ENCODE results near the gene SEC23A.
A peak's percentile ranks its signal among the peaks of the same experiment; 100 is the strongest.
"Not testable (repeated sequence)": the region's sequence is repeated elsewhere in the genome, so short reads cannot be mapped to it uniquely, and the experiment has no call there.

Gene SEC23A

DNA sequence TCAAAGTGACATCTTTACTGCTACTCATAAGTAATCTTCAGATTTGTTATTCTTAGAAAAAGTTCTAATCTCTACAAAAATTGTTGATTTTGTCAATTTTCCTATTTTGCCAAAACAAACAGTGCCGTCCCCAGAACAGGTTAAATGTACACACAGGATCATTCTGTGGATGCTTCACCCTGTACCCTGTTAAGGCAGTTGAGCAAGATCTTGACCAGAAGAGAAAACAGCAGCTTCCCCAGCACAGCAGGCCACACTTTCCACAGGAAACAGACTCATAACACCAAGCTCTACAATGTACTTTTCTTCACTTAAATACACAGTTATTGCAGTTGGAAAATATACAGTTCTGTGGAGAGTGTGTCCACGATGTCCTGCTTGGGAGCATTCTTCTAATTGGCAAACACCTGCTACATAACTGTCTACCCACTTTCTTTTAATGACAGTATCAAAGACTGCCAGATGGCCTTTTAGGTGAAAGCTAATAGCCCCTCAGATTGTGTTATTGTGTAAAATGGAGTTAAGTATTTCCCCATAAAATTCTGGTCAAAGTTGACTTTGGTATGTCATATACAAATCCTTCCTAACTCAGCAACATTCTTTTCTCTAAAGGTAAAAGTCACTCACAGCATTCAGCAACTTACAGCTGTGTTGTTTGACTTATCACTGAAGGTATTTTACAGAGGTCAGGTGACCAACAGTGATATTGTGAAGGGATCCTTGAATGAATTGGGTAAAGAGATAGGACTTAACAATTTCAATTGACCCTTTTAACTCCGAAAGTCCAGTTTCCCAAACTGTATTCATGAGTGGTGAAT is 77.0 kb downstream of the SEC23A start:
- no peak for DNase-seq

DNA sequence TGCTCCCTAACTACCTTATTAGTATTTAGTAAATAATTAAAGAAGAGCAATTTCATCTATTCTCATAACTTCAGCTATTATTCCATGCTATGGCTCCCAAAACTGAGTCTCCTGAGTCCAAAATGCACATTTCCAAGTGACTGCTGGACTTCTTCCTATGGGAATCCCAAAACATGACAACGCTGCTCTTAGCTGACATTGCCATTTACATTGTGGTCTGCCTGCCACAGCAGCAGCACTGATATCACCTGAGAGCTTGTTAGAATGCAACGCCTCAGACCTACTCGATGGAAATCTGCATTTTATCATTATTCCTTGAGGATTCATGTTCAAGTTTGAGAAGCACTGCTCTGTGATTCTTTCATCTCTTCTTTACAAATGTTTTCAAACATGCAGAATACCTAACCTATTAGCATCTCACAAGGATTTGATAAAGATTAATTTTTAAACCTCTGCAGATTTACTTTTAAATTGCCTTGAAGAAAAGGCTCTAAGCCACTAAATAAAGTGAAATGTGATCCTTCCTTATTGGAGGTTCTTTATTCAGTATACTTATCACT is 77.7 kb downstream of the SEC23A start:
- DNase-seq, result no peak

DNA sequence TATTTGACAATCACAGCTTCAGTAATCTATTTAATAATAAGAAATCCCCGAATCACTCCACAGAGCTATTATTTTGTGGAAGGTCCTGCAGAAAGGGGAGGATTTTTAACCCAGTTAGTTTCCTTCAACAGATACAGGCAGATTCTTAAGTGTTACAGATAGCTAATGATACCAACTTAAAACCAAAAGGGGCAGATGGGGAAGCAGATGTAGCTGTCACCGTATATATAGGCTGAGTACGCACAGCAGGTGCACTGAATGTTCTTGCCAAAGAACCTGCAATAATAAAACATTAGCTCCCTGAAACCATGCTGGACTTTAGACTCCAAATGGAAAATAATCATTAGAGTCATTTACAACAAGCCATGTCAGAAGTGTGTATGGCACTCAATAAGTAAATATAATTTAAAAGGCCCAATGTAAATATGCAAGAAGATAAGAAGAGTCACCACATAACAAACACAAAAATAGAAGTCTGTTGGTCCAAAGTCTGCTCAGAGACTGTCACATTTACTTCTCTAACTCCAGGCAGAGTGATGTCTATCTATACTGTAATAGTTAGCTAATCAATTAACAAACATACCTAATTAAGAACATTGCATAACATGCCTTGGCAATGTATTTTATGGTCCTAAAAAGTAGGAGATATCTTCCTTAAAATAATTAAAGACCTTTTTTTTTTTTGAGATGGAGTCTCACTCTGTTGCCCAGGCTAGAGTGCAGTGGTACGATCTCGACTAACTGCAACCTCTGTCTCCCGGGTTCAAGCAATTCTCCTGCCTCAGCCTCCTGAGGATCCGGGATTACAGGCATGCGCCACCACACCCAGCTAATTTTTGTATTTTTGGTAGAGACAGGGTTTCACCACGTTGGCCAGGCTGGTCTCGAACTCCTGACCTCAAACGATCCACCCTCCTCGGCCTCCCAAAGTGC is 78.8 kb downstream of the SEC23A start:
- no peak for DNase-seq

DNA sequence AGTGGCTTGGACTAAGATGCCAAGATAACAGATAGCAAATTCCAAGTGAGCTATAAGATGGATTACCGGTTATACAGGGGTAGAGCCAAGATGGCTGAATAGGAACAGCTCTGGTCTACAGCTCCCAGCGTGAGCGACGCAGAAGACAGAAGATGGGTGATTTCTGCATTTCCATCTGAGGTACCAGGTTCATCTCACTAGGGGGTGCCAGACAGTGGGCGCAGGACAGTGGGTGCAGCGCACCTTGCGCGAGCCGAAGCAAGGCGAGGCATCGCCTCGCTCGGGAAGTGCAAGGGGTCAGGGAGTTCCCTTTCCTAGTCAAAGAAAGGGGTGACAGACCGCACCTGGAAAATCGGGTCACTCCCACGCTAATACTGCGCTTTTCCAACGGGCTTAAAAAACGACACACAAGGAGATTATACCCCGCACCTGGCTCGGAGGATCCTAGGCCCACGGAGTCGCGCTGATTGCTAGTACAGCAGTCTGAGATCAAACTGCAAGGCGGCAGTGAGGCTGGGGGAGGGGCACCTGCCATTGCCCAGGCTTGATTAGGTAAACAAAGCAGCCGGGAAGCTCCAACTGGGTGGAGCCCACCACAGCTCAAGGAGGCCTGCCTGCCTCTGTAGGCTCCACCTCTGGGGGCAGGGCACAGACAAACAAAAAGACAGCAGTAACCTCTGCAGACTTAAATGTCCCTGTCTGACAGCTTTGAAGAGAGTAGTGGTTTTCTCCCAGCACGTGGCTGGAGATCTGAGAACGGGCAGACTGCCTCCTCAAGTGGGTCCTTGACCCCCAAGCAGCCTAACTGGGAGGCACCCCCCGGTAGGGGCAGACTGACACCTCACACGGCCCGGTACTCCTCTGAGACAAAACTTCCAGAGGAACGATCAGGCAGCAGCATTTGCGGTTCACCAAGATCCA is 85.7 kb downstream of the SEC23A start:
- not testable (repeated sequence) for DNase-seq

DNA sequence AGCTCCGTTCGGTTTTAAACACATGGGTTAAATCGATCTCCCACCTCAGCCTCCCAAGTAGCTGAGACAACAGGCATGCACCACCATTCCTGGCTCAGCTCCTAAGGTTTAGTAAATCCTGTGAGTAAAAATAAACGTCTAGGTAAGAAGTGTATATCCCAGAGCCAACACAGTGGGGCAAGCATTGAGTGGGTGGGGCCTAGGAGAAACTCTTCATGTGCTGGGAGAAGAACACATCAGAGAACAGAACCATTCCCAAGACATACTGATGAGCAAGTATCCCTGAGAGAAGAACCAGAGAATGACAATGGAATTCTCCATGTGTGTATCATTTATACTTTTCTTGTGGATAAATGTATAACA is 86.3 kb downstream of the SEC23A start:
- DNase-seq, result no peak

DNA sequence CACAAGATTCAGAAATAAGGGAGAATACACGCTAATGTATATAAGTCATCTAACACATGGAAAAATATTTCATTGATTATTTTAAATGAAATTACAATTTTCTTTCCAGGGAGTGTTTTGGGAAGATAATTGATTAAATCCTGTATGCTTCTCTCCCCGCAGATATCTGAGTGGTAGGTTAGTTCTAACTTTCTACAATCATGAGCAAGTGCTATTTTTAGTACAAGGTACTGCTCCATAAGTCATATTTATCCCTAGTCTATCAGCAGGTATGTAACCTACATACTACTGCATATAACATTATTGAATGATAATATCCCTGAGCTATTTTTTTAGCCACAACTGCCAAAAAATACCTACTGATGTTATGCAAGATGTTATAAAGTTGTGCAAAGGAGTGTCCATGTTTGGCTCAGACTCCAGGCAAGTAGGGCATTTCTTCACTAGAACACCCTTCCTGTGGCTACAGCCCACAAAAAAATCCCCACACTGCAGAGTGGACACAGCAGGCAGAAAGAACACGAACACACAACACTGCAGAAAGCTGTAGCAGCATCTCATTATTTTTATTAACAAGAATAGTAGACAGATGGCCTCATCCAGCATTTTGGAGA is 87.0 kb downstream of the SEC23A start:
- no peak for DNase-seq

DNA sequence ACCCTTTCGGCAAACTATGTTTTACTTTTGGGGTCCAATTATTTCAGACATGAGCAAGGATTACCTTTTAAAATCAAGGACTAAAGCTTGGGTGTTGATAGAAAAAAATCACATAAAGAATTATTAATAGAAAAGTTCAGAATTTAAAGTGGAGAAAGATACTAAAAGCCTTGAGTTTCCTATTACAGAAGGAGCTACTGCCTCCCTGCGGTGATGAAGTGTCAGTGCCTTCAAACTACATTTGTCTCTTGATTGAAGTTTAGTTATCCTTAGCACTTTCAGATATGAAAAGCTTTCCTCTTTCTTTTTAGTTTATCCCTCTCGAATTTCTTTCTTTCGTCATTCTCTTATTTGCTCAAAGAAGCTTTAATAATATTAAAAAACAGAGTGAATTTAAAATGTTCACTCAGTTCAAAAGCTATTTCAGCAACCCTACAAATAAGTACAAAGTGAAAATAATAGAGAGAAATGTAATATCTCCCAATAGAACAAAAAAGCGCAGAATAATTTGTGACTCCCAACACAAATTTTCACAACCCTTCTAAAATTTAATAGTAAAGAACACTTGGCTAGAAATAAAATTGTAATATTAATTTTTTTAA is 87.6 kb downstream of the SEC23A start:
- DNase-seq, result peak; percentile 25 to 58

DNA sequence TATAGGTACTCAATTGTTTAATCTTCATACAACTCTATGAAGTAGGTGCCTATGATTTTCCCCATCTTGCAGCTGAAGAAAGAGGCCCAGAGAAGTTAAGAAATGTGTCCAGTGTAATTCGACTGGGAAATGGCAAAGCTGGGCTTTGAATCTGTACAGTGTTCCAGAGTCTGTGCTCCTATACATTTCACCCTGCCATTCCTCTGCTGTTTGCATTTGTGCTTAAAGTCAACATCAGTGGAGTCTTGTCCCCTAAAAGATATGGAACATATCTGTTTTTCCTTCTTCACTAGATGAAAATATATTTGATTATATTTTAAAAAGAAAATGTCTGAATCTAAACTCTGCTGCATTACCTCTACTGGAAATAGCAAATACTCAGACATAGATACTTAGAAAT is 88.6 kb downstream of the SEC23A start:
- DNase-seq, result no peak

DNA sequence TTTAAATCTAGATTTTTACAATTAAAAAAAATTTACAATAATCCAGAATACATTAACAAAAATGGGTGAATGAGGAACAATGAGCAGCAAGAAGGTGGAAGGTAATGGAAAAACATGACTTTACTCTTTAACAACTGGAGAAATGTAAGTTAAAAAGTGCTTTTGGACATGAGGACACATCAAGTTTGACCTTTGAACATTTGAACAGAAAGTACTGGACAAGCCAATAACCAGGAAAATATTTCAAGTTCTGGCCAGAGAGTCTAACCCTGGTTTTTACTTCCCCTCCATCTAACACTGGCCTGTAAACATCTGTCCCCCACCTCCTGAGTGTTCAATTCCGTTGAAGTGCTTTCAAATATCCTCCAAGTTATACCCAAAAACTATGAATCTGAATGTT is 94.1 kb downstream of the SEC23A start:
- not testable (repeated sequence) for DNase-seq

DNA sequence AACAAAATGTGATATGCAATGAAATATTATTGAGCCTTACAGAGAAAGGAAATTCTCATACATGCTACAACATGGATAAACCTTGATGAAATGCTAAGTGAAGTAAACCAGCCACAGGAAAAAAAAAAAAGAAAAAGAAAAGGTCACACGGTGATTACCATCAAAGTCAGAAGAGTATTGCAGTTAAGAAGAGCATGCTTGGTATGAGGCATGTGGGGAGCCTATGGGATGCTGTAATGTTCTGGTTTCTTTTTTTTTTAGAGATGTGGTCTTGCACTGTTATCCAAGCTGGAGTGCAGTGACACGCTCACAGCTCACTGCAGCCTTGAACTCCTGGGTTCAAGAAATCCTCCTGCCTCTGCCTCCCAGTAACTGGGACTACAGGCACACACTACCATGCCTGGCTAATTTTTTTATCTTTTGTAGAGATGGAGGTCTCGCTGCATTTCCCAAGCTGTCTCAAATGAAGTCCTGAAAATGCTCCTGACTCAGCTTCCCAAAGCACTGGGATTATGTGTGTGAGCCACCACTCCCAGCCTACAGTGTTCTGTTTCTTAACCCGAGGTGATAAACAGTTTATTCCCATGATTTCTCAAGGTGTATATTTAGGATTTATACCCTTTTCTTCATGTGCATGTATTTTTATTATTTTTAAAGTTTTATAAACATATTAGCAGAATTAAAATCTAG is 96.2 kb downstream of the SEC23A start:
- DNase-seq, result no peak

DNA sequence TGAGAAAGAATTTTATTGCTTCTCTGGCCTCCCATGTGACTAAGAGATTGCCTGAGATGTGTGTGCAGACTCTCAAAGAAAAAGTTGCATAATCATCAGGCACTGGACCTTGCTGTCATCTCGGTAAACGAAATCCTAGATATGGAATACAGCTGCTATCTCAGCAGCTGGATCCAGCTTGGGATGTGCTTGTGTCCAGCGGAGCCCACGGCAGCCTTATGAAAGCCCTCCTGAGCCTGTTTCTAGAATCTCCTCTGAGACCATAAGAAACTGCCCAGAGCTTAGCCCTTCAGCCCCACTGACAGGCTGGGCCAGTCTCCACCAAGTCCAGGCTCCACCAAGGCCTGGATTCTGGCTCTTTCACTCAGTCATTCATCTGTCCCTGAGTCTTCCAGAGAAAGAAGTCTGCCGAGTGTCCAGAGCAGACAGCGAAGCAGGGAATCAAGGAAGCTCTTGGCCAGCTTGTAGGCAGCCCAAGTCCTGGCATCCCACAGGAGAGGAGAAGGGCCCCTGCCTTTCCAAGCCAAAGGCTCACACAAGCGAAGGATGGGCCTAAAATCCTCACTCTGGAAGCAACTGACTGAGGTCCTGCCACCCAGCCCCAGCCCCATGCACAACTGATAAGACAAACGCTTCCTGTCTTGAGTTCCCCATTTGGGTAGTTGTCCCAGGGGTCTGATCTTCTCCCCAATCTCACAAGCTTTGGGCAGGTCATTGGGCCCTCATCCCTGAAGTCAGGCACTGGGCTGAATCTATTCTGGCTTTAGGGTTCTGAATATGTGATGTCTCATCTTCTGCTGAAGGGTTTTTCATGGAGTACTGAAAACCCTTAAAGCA is 97.8 kb downstream of the SEC23A start:
- no peak for DNase-seq

DNA sequence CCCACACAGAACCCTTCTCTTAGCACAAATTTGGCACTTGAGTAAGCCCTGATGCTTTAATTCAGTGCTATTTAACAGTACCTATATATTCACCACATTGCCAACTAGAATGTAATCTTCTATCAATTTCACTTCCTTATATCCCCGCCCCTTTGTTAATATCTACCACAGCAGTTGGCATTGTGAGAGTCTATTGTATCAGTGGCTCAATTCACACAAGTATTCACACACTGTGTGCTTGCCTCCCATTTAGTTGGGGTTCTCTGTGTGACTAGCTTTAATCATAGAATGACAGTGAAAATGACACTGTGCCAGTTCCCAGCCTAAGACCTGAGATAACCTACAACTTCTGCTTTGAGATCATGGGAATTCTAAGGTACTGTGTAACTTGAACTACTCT is 103.1 kb downstream of the SEC23A start:
- no peak for DNase-seq

DNA sequence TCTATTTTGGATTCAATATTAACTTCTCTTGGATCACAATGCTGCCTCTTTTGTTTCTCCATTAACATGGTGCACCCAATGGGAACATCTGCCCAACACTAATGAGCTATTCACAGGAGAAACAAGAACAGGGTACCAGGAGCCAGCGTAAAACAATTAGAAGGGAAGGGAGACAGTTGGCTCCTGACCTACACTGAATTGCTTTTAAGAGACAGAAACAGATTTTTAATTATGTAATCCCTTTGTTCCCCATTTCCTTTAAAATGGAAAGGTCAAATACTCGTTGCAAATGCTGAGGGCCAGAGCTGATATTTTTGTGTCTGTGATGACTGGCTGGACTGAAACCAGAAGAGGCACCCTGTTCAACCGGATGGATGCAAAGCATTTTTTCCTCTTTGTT is 108.3 kb downstream of the SEC23A start:
- peak; percentile 21 to 37 for DNase-seq

DNA sequence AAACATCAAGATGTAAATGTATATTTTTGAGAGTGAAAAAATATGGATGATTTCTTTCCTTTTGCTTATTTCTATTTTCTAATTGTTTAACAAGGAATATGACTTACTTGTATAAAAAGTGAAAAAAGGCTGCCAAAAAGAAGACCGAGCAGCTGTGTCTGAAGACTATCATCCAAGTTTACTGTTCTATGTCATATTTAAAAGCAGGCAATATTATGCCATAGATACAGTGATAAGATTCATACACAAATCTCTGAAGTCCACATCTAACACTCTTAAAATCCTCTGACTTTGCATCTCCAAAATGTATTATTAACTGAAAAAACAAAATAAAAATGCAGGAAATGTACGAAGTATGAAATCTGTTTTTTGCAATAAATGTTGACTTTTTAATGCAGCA is 109.1 kb downstream of the SEC23A start:
- no peak for DNase-seq

DNA sequence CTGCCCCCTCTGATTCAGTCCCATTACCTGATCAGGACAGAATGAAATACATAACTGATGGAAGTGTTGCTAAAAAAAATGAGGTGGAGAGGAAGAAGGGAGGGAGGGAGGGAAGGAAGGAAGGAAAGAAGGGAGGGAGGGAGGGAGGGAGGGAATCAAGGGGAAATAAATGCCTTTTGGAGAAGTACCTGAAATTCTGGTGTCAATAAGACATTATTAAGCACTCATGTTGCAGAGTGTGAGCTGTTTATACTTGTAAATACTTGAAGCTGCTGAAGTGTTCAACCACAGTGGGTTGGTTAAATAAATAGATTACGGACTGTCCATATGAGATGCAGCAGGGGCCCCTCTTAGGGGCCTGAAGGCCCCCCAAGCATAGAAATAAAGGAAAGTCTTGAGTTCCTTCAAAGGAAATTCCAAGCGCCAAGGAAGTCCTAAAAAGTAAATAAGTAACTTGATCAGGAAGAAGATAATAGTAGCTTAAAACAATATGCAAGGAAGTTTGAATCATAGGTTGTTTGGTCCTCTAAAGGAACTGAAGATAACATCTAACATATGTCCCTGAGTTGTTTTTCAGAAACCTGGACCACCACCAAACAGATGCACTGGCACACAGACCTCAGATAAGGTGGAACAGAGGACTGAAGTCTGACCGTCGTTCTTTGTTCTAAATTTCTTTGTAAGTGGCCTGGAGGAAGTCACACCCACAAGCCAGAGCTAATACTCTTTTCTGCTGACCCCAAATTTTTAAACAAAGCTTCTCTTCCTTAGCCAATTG is 110.8 kb downstream of the SEC23A start:
- DNase-seq, result no peak

DNA sequence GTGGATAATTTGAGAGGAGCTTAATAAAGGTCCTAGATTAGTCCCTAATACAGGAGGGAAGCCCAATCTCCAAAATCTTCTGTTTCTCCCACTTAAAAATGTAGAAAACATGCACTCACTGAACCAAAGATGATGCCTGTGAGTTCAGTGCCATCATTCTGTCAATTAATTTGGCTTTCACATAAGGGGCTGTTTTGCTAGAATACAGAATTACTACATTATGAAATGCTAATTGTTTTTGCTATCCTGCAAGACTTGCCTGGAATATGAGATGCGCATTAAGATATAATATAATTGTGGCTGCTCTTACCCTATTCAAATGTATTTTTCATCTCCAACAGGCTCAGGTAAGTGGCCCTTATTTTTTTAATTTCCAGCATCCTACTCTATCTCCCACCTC is 111.7 kb downstream of the SEC23A start:
- no peak for DNase-seq

DNA sequence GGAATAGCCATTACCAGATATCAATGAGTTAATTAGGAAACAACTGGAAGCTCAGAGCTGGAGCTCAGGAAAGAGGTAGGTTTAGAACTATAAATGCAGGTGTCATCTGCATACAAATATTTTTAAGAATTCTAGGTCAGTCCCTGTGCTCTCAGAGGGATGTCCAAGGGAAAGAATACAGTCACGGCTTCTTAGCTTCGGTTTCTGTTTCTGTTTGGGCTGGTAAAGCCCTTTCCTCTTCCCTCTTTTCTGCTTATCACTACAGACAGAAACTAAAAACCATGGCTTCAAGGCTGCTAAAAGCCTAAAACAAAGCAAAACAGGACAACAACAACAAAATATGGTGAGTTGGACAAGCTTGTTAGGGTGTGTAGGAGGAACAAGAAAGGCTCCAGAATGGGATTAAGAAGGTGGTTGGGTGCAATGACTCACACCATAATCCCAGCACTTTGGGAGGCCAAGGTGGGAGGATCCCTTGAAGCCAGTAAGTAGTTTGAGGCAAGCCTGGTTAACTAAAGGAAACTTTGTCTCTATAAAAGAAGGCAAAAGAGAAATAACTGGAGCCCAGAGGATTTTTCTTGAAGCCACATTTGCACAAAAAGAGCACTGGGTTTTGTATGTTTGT is 113.0 kb downstream of the SEC23A start:
- peak; percentile 18 to 24 for DNase-seq

DNA sequence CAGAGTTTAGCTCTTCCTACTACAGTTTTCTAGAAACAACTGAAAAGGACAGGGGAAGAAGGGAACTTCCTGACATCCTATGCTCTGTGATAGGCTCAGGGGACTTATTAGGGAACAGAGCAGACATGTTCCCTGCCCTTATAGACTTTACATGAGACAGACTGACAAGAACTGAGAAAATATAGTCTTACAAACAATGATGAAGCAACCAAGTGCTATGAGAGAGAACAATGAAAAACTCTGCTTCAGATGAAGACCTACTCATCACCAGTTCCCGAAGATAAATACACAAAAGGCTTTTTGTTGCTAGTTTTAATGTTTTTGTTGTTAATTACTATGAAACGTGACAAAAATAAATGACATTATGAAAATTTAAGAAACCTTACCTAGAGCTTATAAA is 115.3 kb downstream of the SEC23A start:
- no peak for DNase-seq

DNA sequence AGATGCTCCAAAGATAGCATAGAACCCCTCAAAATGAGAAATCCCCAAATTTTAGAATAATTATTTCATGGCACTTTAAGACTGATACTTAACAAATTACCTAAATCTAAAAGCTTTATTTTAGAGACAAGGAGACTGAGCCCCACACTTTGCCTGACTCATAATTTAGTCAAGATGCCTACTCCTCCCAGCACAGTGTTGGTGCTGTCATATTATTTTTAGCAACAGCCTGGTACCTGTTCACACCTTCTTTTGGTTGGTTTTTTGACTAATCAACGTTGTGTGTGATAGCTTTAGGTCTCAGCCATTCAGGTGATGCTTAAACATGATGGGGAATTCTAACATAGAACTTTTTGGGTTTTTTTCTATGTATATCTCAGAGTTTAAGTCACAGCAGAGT is 120.2 kb downstream of the SEC23A start:
- no peak for DNase-seq

Data from inflammatory macrophage treated with lipopolysaccharide for 1 hour (primary cell).